HPDE6-E6E7 (cell line): ENCODE measurements around the gene SERINC4.
"Not testable (repeated sequence)": the region's sequence is repeated elsewhere in the genome, so short reads cannot be mapped to it uniquely, and the experiment has no call there.

Source experiments
- DNase-seq: peaks from one replicate; pipeline ENCODE4 v3.0.0; 2011; ENCODE audit warnings: missing footprints; ENCODE audit errors: extremely low spot score

The SERINC4 gene

GRCh38 chr15:43799945-43800285 is at the start of gene SERINC4:
SERINC4 (minus strand) TSS chr15:43800220; CDS start chr15:43799986, 234 bp downstream.
- DNase-seq, result no peak

DNA sequence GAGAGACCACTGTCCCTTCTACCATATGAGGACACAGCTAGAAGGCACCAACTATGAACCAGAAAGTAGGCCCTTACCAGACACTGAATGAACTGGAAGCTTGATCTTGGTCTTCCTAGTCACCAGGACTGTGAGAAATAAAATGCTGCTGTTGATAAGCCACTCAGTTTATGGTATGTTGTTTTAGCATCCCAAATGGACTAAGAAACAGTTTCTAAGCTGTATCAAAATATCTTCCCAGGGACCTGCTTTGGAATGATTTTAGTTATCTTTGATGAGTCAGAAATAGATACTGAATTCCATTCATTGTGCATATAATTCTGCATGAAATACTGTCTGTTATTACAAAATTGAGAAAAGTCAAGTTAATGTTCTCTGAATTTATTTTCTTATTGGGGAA is 45.4 kb upstream of the SERINC4 start:
- DNase-seq, result no peak

GRCh38 chr15:43832485-43832884 is 32.5 kb upstream of the SERINC4 start:
- DNase-seq, result not testable (repeated sequence)

DNA sequence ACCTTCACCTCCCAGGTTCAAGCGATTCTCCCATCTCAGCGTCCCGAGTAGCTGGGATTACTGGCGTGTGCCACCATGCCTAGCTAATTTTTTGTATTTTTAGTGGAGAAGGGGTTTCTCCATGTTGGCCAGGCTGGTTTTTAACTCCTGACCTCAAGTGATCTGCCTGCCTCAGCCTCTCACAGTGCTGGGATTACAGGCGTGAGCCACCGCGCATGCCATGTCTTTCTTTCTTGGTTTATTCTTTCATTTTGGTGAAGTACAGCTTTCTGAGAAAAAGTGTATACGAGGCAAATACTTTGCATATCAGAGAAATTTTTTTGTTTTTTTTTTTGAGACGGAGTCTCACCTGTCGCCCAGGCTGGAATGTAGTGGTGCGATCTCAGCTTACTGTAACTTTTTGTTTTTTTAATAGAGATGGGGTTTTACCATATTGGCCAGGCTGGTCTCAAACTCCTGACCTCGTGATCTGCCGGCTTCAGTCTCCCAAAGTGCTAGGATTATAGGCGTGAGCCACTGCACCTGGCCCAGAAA is 31.6 kb upstream of the SERINC4 start:
- not testable (repeated sequence) for DNase-seq

DNA sequence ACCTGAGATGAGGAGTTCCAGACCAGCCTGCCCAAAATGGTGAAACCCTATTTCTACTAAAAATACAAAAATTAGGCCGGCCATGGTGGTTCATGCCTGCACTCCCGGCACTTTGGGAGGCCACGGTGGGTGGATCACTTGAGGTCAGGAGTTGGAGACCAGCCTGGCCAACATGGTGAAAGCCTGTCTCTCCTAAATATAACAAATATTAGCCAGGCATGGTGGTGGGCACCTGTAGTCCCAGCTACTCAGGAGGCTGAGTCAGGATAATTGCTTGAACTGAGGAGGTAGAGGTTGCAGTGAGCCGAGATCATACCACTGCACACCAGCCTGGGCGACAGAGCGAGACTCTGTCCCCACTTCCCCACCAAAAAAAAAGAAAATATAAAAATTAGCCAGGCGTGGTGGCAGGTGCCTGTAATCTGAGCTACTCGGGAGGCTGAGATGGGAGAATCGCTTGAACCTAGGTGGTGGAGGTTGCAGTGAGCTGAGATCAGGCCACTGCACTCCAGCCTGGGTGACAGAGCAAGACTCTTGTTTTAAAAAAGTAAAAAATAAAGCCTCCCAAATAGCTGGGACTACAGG is 30.8 kb upstream of the SERINC4 start:
- DNase-seq, result not testable (repeated sequence)

DNA sequence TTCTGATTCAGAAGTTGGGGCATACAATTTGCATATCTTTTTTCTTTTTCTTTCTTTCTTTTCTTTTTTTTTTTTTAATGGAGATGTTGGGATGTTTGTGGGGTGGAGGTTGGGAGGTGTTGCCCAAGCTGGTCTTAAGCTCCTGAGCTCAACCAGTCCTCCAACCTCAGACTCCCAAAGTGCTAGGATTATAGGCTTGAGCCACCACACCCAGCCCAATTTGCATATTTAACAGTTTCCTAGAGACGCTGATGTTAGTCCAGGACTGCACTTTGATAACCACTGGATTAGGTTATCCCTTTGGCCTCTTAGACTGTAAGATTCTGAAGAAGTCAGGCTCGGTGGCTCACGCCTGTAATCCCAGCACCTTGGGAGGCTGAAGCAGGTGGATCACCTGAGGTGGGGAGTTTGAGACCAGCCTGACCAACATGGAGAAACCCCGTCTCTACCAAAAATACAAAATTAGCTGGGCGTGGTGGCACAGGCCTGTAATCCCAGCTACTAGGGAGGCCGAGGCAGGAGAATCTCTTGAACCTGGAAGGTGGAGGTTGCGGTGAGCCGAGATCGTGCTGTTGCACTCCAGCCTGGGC is 30.0 kb upstream of the SERINC4 start:
- not testable (repeated sequence) for DNase-seq

DNA sequence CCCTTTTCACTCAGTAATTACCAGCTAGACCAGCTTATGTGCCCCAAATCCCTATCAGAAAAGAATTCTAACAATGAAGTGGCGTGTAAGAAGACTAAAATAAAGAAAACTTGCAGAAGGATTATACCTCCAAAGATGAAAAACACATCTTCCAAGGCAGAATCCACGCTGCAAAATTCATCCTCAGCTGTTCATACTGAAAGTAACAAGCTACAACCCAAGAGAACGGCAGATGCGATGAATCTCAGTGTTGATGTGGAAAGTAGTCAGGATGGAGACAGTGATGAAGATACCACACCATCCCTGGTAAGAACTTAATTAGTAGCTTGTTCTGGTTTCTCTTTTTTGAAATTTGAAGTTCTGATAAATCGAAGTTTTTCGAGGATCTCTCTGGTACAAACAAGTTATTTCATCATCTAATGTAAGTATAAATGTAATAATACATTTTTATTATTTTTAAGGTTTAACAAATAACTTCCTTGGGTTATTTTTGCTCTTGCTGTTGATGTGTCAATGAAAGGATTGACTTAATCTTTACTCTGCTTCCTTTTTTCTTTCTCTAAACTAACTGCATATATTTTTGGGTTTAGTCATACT is 28.1 kb upstream of the SERINC4 start:
- DNase-seq, result no peak

GRCh38 chr15:43826508-43827341 is 26.7 kb upstream of the SERINC4 start, which contains the start of gene WDR76:
WDR76 (plus strand) TSS chr15:43827002; CDS start chr15:43827033, 31 bp downstream.
- peak; percentile 83 for DNase-seq

GRCh38 chr15:43826029-43826507 is 26.0 kb upstream of the SERINC4 start:
- DNase-seq, result no peak

- DNase-seq, result not testable (repeated sequence)
Observed at GRCh38 chr15:43825305-43825704, 25.3 kb upstream of the SERINC4 start.

DNA sequence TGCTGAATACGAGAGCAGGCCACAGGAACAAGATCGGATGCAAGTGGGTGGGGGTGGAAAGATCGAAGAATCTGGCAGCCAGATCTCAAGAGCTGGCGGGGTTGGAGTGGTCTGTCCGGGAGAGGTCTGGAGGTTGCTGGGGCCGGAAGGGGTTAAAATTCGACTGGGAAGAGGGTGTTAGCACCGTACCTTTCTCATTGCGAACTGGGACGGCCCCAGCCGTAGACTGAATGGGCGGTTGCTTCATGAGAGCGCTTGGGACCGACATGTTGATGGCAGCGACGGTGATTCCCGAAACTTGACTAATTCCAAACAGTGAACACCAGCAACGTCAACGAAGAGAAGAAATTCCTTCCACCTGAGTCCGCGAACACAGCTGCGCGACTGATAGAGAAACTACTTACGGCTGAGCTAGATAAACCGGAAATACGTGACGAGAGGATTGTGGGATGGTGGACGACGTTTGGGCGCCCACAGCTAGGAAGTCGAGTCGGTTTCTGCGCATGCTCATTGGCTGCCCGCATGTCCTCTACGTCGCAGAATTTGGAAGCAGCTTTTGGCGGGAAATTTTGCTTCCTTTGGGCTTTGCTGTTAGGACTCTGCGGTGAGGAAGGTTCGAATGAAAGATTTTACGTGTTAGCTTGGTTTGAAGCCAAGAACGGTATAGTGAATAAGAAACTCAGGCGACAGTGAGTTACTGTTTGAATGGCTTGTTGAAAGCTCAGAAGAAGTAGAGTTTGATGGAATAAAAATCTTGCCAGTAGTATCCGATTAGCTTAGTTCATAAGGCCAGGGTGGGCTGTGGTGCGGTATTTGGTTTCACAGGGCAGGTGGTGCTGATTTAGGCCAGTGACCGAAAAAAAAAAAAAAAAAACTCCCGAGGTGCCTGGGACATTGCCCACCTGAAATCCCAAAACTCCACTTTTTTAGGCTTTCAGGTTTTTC is 24.6 kb upstream of the SERINC4 start, which contains the start of gene MFAP1:
TSS of gene MFAP1 (minus strand) at position 389 of the 945 bp plus-strand sequence. CDS start at position 268, 121 bp downstream.
- peak; percentile 98 for DNase-seq

- DNase-seq, result no peak
Observed at GRCh38 chr15:43821505-43821904, 21.5 kb upstream of the SERINC4 start.

GRCh38 chr15:43815064-43815463 is 15.0 kb upstream of the SERINC4 start:
- not testable (repeated sequence) for DNase-seq

DNA sequence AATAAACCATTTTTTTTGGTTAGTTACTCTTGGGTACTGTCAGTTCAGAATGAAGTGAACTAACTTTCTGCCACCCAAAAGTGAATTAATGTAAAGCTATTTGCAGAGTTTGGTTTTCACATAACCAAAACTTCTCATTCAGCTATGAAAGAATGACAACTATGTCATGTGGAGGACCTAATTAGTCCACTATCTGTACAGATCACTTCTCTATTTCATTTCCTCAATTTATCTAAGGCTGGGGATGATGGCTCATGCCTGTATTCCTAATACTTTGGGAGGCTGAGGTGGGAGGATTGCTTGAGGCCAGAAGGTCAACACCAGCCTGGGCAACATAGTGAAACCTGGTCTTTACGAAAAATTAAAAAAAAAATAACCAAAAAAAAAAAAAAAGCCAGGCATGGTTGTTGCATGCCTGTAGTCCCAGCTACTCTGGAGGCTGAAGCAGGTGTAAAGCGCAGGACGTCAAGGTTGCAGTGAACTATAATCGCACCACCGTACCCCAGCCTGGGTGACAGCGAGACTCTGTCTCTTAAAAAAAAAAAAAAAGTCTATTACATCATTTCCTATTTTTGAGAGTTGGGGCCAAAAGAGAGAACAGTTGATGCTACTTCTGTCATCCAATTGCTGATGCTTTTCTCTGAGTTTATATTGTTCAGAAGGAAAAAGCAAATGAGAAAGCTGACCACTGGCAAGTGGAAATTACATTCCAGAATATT is 9.1 kb upstream of the SERINC4 start:
- no peak for DNase-seq

- no peak for DNase-seq
Observed at GRCh38 chr15:43808435-43808950, 8.5 kb upstream of the SERINC4 start.

- not testable (repeated sequence) for DNase-seq
Observed at GRCh38 chr15:43802676-43803075, 2.7 kb upstream of the SERINC4 start.

DNA sequence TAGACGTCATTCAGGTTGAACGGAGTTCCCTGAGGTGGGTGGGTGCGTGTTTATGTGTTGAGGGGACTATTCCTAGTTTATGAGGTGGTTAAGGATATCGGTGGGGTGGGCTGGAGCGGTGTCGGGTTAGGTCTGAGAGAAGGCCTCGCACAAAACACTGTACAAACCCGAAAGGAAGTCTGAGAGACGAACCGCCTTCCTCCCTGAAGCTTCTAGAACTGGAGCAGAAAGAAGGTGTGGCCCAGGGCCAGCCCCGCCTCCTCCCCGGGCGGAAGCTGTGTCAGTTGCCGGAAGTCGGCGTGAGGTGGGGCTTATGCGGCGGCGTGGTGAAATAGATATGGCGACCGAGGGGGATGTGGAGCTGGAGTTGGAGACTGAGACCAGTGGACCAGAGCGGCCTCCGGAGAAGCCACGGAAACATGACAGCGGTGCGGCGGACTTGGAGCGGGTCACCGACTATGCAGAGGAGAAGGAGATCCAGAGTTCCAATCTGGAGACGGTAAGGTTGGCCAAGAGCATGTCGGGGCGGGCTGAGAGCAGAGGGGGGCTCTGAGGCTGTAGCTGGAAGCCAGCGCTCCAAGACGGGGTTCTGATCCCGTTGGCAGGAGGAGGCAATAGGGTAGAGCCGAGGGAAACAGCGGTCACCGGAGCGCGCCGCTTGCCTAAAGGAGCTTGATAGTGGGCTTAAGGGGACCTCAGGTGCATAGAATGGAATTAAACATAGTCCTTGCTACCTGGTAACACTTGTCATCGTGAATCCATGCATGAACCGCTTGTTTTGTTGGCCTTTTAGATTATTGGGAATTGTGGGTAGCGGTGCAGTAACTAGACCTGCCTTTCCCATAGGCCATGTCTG is 494 bp upstream of the SERINC4 start, which contains the start of gene HYPK:
TSS of gene HYPK (plus strand) at position 314 of the 856 bp plus-strand sequence. CDS start at position 338, 24 bp downstream.
- peak; percentile 63 for DNase-seq

DNA sequence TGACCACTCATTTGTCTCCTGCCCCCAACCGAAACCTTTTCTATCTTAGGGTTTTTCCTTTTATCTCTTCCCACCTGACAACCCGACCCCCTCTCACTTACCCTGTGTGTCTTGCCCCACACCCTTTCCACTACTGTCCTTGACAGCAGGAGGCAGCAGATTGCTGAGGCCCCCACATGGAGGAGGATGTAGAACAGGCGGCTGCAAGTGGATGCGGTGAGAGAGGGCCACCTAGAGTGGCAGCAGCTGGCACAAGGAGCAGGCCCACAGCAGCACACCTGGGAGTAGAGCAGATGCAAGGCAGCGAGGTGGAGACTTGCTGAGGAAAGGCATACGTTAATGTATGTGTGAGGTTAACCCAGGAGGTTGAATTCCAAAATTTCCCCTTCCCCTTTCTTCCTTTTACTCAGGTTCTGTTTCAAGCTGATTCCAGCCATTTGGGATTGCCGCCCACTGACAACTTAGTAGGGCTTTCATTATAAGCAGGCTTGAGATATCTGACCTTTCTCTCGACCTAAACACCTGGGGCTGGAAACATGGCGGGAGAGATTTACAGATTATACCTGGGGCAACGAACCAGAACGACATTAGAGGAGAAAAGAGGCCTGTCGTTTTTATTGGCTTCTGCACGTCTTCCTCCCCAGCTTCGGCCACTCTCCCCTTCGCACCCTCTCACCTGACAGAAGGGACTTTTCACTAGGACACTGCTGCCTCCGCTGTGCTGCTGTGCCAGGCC is 643 bp downstream of the SERINC4 start:
- DNase-seq, result no peak
